NOMO-1 (cell line): Measurements from ENCODE around the gene ZNF662.

Experiments
- DNase-seq, 2 experiments: peaks; one replicate each; lab custom pipeline; 2025; ENCODE audit not compliant: unreplicated experiment in 2 of 2; lab: John Stamatoyannopoulos, UW

Gene ZNF662

GRCh38 chr3:42886294-42886822 lies 19.6 kb upstream of the ZNF662 start:
- DNase-seq: no peak

- DNase-seq: no peak
These were observed 18.9 kb upstream of the ZNF662 start for GRCh38 chr3:42887084-42887483.

GRCh38 chr3:42891042-42891441 lies 14.9 kb upstream of the ZNF662 start:
- no peak for DNase-seq

GRCh38 chr3:42892169-42892568 lies 13.8 kb upstream of the ZNF662 start:
- DNase-seq: no peak

GRCh38 chr3:42892807-42893206 lies 13.1 kb upstream of the ZNF662 start:
- no peak for DNase-seq

GRCh38 chr3:42894698-42895579 lies 11.0 kb upstream of the ZNF662 start:
- DNase-seq: no peak

DNA sequence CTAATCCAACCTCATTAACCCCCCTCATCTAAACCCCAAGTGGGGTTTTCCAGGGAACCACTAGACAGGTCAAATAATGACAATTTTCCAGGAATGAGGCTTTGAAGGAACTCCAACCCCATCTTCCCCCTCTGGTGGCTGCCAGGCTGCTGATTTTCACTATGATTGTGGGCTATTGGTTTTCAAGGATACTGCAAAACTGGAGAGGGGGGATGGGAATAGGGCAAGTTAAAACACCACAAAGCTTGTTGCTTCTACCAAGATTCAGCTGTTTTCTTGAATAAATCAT lies 10.4 kb upstream of the ZNF662 start:
- DNase-seq: no peak

GRCh38 chr3:42898896-42899675 lies 6.9 kb upstream of the ZNF662 start:
- DNase-seq: no peak

DNA sequence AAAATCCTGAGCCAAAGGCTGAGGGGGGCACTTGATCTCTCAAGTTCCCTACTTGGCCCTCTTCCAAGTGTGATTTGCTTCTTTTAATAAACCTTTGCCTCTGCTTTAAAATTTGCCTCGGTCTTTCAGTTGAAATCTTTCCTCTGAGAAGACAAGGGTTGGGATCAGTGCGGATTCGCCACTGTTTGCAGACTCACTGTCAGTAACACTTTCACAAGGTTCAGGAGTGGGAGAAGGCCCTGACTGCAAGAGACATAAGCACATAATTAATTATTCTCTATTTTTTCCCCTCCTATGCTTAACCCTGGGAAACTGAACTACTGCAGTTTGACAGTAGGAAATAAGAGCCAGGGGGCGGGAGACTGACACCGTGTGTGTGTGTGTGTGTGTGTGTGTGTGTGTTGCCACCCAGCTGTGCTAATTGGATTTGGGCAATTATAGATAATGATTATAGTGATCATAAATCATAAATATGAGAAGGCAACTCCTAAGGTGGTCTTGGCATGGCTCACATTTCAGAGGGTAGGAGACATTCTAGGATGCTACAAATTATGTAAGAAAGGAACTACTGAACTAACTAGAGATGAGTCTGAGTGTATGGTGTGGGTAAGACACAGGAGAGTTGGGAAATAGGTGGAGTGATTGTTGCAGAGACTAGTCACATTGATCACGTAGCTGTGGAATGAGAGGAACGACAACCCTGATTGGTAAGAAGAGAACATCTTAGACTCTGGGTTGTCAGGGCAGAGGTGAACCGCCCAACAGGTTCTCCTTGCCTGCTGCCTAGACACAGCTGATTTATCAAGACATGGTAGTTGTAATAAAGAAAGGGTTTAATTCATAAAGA lies 5.5 kb upstream of the ZNF662 start:
- no peak for DNase-seq

DNA sequence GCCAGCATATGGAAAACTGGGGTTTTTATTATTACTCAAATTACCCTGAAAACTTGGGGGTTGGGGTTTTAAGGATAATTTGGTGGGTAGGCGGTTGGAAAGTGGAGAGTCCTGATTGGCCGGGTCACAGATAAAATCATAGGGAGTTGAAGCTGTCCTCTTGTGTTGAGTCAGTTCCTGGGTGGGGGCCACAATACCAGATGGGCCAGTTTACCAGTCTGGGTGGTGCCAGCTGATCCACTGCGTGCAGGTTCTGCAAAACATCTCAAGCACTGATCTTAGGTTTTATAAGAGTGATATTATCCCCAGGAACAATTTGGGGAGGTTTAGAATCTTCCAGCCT lies 4.9 kb upstream of the ZNF662 start:
- no peak for DNase-seq

DNA sequence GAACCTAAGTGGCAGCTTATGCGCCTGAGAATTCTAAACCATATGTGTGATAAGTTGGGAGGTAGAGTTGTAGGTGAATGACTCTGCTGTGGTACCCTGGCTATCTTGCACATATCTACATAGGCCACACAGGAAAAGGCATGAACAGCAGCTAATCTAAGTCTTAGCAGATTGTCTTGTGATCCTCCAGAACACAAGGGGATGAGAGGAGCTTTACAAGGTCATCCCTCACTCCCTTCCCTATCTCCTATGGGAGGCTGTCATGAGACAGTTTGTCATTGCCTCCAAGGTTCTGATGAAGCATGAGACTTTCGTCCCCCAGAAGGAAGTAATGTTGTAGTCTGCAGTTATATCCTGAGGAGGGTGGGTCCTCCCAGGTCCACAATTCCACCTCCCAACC lies 3.7 kb upstream of the ZNF662 start:
- DNase-seq: no peak

DNA sequence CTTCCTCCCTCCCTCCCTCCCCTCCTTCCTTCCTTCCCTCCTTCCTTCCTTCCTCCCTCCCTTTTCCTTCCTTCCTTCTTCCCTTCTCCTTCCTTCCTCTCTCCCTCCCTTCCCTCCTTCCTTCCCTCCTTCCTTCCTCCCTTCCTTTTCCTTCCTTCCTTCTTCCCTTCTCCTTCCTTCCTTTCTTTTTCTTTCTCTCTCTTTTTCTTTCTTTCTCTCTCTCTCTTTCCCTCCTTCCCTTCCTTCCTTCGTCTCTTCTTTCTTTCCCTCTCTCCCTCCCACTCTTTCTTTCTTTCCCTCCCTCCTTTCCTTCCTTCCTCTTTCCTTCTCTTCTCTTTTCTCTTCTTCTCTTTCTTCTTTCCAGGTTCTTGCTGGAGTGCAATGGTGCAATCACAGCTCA lies 1.9 kb upstream of the ZNF662 start:
- no peak for DNase-seq

GRCh38 chr3:42905740-42906069 lies 237 bp upstream of the ZNF662 start:
- DNase-seq: no peak

- DNase-seq: no peak
These were observed 874 bp downstream of the ZNF662 start for GRCh38 chr3:42906848-42907183.

DNA sequence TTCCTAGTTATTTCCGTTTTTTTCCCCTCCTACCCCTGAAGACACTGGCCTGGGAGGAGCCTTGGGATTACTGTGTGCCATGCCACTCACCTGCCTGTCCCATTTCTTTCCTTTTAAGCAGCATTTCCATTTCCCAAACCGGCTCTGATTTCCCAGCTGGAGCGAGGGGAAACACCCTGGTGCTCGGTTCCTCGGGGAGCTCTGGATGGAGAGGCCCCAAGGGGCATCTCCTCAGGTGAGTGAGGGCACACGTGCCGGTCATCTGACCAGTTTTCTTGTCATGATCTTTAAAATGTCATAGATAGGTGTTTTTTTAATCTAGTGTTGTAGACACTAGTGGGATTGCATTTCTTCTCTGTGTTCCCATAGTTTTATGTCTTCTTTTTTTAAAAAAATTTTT lies 2.7 kb downstream of the ZNF662 start:
- DNase-seq: no peak

DNA sequence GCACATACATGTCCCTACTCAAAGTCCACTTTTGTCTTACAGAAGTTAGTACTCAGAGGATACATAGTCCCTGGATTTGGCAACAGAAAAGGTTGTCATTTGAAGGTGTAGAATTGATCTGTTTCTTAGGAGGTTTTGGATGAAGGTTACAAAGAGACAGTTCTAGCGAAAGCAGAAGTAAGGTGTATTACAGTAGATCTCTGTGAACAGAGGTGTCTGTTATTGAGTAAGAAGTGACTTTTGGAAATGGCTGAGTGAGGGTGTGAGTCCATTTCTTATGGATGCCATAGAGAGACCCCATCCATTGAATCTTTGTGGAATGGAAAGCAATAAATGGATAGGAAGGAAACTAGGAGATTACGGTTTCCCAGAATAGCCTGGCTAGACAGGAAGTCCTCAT lies 5.6 kb downstream of the ZNF662 start:
- peak in 1 of 2 experiments; percentile 9 for DNase-seq

- DNase-seq: no peak
These were observed 9.0 kb downstream of the ZNF662 start for GRCh38 chr3:42914771-42915515.

- no peak for DNase-seq
These were observed 17.7 kb downstream of the ZNF662 start for GRCh38 chr3:42923606-42924005.

DNA sequence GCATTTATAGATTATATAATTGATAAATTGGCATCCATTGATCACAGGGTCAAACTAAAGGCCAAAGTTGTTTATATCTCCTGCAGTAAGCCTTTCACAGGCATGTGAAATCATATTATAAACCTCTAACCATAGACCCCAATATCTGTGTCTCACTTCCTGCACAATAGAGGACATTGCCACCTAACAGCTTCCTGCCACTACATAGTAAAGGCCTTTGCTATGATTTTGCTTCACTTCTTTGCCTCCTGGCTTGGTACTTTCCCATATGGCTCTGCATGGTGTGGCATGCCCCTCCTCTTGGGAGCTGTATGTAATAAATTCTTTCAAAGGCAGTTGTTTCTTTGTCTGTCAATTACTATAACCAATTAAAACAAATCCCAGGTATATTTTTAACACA lies 20.4 kb downstream of the ZNF662 start:
- DNase-seq: no peak

DNA sequence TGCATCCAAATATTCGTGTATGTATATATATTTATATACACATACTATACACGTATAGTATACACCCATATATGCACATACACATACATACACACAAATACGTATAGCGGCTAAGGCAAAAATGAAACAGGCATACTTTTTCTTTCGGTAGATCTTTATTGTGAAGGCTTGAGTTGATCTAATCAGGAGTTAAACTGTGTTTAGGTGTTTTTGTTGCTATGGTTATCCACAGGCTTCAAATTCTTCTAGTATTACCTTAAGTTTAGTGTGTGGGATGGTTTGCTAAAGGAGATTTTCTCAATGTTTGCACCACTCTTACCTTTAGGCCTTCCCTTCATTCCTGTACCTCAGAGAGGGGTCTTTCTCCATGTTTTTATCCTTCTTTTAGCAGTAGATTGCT lies 28.2 kb downstream of the ZNF662 start:
- no peak for DNase-seq

GRCh38 chr3:42934910-42935309 lies 29.0 kb downstream of the ZNF662 start:
- DNase-seq: no peak
